A549 (cell line): Measurements from ENCODE around the gene LRRC8C. TPM values are rescaled to one million over a fixed set of nuclear protein-coding genes. Genes with fewer than 3 reads are reported as not detected.
A peak's percentile ranks its signal among the peaks of the same experiment; 100 is the strongest.

Experiments
- ATAC-seq, 2 experiments: fragments of 200-7000 bp in 1 of 2; fragments of >200 bp in 1 of 2; cut with Nextera tagmentation in 1 of 2; cut with Tn5 transposase in 1 of 2; 3 replicates each; pipeline versions ENCODE4 v1.8.0 to v1.9.1; 2018 to 2020; ENCODE audit warnings: mild to moderate bottlenecking in 1 of 2, moderate library complexity in 1 of 2
- CTCF ChIA-PET: fragments of 300-600 bp; sonication (Branson Sonifier 250); formaldehyde crosslinking; extraction: SDS; loops from one replicate; lab custom pipeline; 2021; ENCODE audit warnings: antibody characterized with exemption, inconsistent platforms; lab: Yijun Ruan, JAX
- POLR2A ChIA-PET: fragments of 350-600 bp; formaldehyde crosslinking; extraction: SDS; loops from one replicate; lab custom pipeline; 2021; ENCODE audit warnings: antibody characterized with exemption, inconsistent platforms; lab: Yijun Ruan, JAX
- DNase-seq, 2 experiments: peaks; one replicate each; pipeline versions ENCODE4 v3.0.0 to v3.0.0-alpha.2; 2011 to 2016; ENCODE audit warnings: low read depth in 1 of 2, low spot score in 1 of 2
- FAIRE-seq: peaks from 2 replicates; lab custom pipeline; 2011; peaks lifted over from hg19 to GRCh38; lab: Jason Lieb, UNC
- H3K27ac ChIP-seq, 2 experiments: fragments of >200 bp; sonication (Bioruptor Twin); formaldehyde crosslinking; 3 replicates each; pipeline ENCODE4 v1.5.1; 2016 to 2017
- H3K4me1 ChIP-seq: fragments of >200 bp; sonication (Bioruptor Twin); formaldehyde crosslinking; 3 replicates; pipeline ENCODE4 v1.6.1; 2016
- H3K4me2 ChIP-seq: fragments of >200 bp; sonication (Bioruptor Twin); formaldehyde crosslinking; 3 replicates; pipeline ENCODE4 v1.6.1; 2016
- H3K4me3 ChIP-seq: fragments of >200 bp; sonication (Bioruptor Twin); formaldehyde crosslinking; 3 replicates; pipeline ENCODE4 v1.5.1; 2016
- H3K9me3 ChIP-seq: fragments of >200 bp; sonication (Bioruptor Twin); formaldehyde crosslinking; 3 replicates; pipeline ENCODE4 v1.6.1; 2016
- BHLHE40 ChIP-seq: IDR thresholded peaks from 2 replicates; pipeline ENCODE4 v1.6.1; 2012; ENCODE audit warnings: low read depth, low read length, inconsistent platforms
- CHD4 ChIP-seq: fragments of 200-600 bp; sonication (generic); IDR thresholded peaks from 2 replicates; pipeline ENCODE4 v1.6.1; 2016; ENCODE audit warnings: antibody characterized with exemption, mild to moderate bottlenecking, borderline replicate concordance
- EHF ChIP-seq: fragments of 250-450 bp; sonication (Bioruptor Pico); IDR thresholded peaks from 2 replicates; pipeline ENCODE4 v1.5.0; 2020; ENCODE audit warnings: mild to moderate bottlenecking
- HDAC2 ChIP-seq: fragments of 200-600 bp; sonication (generic); IDR thresholded peaks from 2 replicates; pipeline ENCODE4 v1.6.1; 2016
- HOXA7 ChIP-seq: fragments of 250-450 bp; sonication (Bioruptor Pico); IDR thresholded peaks from 2 replicates; pipeline ENCODE4 v1.5.0; 2020; ENCODE audit warnings: mild to moderate bottlenecking, moderate library complexity
- KDM5A ChIP-seq: fragments of 200-600 bp; sonication (generic); IDR thresholded peaks from 2 replicates; pipeline ENCODE4 v1.6.1; 2016; ENCODE audit warnings: antibody characterized with exemption, mild to moderate bottlenecking
- NFE2L2 ChIP-seq: fragments of 150-350 bp; conservative IDR thresholded peaks from 2 replicates; pipeline ENCODE4 v1.6.1; 2014; ENCODE audit warnings: low read length
- NR3C1 ChIP-seq: fragments of >200 bp; sonication (Bioruptor Twin); formaldehyde crosslinking; IDR thresholded peaks from 3 replicates; pipeline ENCODE4 v1.6.1; 2017
- PBX3 ChIP-seq: IDR thresholded peaks from 2 replicates; pipeline ENCODE4 v1.6.1; 2012
- RAD21 ChIP-seq, 2 experiments: fragments of >200 bp in 1 of 2; sonication (Bioruptor Twin) in 1 of 2; formaldehyde crosslinking in 1 of 2; IDR thresholded peaks in 1 of 2; conservative IDR thresholded peaks in 1 of 2; 2 replicates in 1 of 2; 3 replicates in 1 of 2; pipeline ENCODE4 v1.6.1; 2012 to 2018; ENCODE audit warnings: inconsistent platforms in 1 of 2
- RARB ChIP-seq: fragments of 250-450 bp; sonication (Bioruptor Pico); IDR thresholded peaks from 2 replicates; pipeline ENCODE4 v1.8.0; 2021; ENCODE audit warnings: mild to moderate bottlenecking, moderate library complexity
- REST ChIP-seq: fragments of 200-600 bp; sonication (generic); IDR thresholded peaks from 2 replicates; pipeline ENCODE4 v1.6.1; 2016; ENCODE audit warnings: antibody characterized with exemption, mild to moderate bottlenecking, moderate library complexity
- RNF2 ChIP-seq: fragments of 200-600 bp; sonication (generic); IDR thresholded peaks from 2 replicates; pipeline ENCODE4 v1.6.1; 2016; ENCODE audit warnings: low read depth, mild to moderate bottlenecking, antibody characterized with exemption, moderate library complexity, borderline replicate concordance
- SREBF2 ChIP-seq: fragments of 450-650 bp; IDR thresholded peaks from 2 replicates; pipeline ENCODE4 v1.6.1; 2014; ENCODE audit warnings: mild to moderate bottlenecking, moderate library complexity
- TP53 ChIP-seq: fragments of 250-450 bp; sonication (Bioruptor Pico); IDR thresholded peaks from 2 replicates; pipeline ENCODE4 v1.5.0; 2021; ENCODE audit warnings: mild to moderate bottlenecking, moderate library complexity
- WGBS: methylation state at CpG from one replicate; pipeline ENCODE4 v1.1.6; 2017; ENCODE audit errors: missing lambda C conversion rate; 5-methylcytosine and 5-hydroxymethylcytosine counted together
- polyA plus RNA-seq, 4 experiments: library from polyadenylated mRNA; depleted of rRNA in 3 of 4; stranded (reverse); fragments of >200 nt; fragmentation: RNase III in 1 of 4; extraction: RNeasy Plus Mini Kit Qiagen cat#74134 plus additional on column Dnase treatment in 1 of 4; gene quantifications; 2 replicates in 3 of 4; 3 replicates in 1 of 4; pipeline ENCODE4 v1.2.3, GENCODE V29; 2011 to 2017

Gene LRRC8C
- polyA plus RNA-seq, 2 of the 4 experiments (the other 2 are of a cell fraction) = 6.3 to 15.9 TPM

- no peaks in the 10 kb centered on the region for H3K9me3 ChIP-seq
- no peak overlapping the region for H3K4me3 ChIP-seq
- POLR2A ChIA-PET = no interaction called here
- CTCF ChIA-PET = interaction anchor here (1.0 to 2.4 kb wide), 4 partner anchors 10 to 147 kb away, joined by 3 to 14 read pairs (median 6); no protein-coding TSS in a partner anchor
- no peak overlapping the region for H3K4me2 ChIP-seq
- WGBS = 82% methylated on average over 3 of the region's 3 CpGs
- peak in 1 of 2 experiments; percentile 16; a peak in 1 of 5 replicates for TF ChIP-seq RAD21 (conservative IDR thresholded peaks at IDR 0.05 in 1 of 2, IDR thresholded peaks at IDR 0.05 in 1 of 2)
- TF ChIP-seq PBX3 = no peak
- FAIRE-seq = no peak
- DNase-seq = peak in 1 of 2 experiments; percentile 34
- H3K27ac ChIP-seq = no peak overlapping the region
- no peaks in the 10 kb centered on the region for H3K4me1 ChIP-seq
- peak; percentile 85 to 90 for ATAC-seq
Observed at GRCh38 chr1:89615676-89616598, 17.0 kb upstream of the LRRC8C start.

DNA sequence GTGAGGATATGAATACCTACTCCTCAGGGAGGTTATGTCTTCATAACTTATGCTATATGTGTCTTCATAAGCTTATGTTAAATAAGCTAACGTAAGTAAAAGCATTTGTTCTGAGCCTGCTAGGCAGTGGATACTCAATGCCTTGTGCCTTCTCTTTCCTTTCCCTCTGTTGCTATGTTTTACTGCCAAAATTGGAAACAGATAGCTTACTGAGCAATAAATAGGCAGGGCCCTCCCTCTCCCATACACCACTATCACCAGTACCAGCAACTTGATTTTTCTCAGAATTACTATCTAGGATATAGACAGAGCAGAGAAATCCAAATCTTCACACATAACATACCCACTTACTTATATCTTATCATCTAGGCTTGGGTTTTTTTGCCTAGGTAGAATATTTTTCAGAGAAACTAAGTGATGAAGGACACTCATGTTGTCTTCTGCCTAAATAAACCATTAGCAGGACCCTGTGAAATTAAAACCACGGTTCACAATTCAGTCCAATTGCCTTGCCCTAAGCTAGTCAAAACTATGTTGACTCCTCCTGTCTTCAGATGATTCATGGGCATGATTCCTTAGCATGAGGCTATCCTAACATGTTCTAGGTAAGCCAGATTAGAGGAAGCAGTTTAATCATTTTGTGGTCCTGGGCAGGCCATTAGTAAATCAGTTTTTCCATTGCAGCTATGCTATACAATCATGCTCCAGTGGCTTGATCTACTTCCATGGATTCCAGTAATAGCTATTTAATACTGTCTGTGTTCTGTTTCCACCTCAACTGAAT lies 15.9 kb upstream of the LRRC8C start:
- DNase-seq (no peak), ATAC-seq (no peak), FAIRE-seq (no peak)
- Histone ChIP-seq H3K9me3 (no peaks in the 10 kb centered on the region), H3K27ac (no peak overlapping the region), H3K4me3 (no peak overlapping the region), H3K4me2 (no peak overlapping the region), H3K4me1 (no peaks in the 10 kb centered on the region)
- ChIA-PET CTCF (interaction anchor here (0.6 to 2.4 kb wide), 4 partner anchors 13 to 146 kb away, joined by 3 to 14 read pairs (median 6); no protein-coding TSS in a partner anchor), POLR2A (no interaction called here)
- WGBS = 60% methylated on average over 2 of the region's 2 CpGs
- no peak for TF ChIP-seq EHF (CRISPR knock-in tag)
- no peak for TF ChIP-seq HDAC2
- no peak for TF ChIP-seq CHD4
- TF ChIP-seq RNF2 = no peak
- TF ChIP-seq KDM5A = no peak
- TF ChIP-seq RARB (CRISPR knock-in tag) = no peak
- TF ChIP-seq REST = no peak
- no peak for TF ChIP-seq SREBF2
- TF ChIP-seq NFE2L2 = no peak
- no peak for TF ChIP-seq HOXA7 (CRISPR knock-in tag)
- no peak for TF ChIP-seq BHLHE40
- no peak for TF ChIP-seq NR3C1

DNA sequence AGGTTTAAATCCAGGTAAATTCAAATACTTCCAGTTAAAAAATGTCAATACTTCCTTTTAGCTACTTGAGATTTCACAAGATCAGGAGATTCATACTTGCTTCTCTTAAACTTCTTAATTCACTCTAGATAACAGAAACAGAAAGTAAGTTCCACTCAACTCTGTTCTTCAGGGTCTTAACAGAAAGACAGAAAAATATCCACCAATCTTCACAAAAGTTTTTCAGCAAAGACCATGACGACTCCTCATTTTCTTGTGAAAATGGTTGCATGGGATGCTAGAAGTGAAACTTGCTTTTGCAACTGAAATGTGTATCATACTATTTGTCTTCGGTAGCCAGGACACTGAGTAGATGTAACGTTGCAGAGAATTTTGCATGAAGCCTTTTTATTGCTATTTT lies 12.3 kb upstream of the LRRC8C start:
- CTCF ChIA-PET = no interaction called here

More for the DNA sequence above, 12.3 kb upstream of the LRRC8C start:
- no peaks in the 10 kb centered on the region for H3K9me3 ChIP-seq
- H3K27ac ChIP-seq = no peak overlapping the region
- ATAC-seq (no peak), FAIRE-seq (no peak), DNase-seq (no peak)
- H3K4me3 ChIP-seq = no peak overlapping the region
- H3K4me2 ChIP-seq = no peak overlapping the region
- 88% methylated on average over 3 of the region's 3 CpGs for WGBS
- POLR2A ChIA-PET = no interaction called here
- H3K4me1 ChIP-seq = no peaks in the 10 kb centered on the region
- no peak for TF ChIP-seq TP53 (CRISPR knock-in tag)
